HEK293 (cell line): ENCODE results near the gene JAZF1.

Experiments
- CTCF ChIA-PET: fragments of 350-600 bp; formaldehyde crosslinking; extraction: SDS; loops from one replicate; lab custom pipeline; 2021; ENCODE audit warnings: antibody characterized with exemption; lab: Yijun Ruan, JAX
- POLR2A ChIA-PET: fragments of 300-600 bp; formaldehyde crosslinking; extraction: SDS; loops from one replicate; lab custom pipeline; 2020; ENCODE audit warnings: antibody characterized with exemption, inconsistent platforms; lab: Yijun Ruan, JAX
- H3K27ac ChIP-seq: fragments of 200-500 bp; sonication (Bioruptor generic); 2 replicates; pipeline ENCODE4 v1.5.1; 2014; ENCODE audit warnings: low read depth, low read length, control low read depth, inconsistent platforms; ENCODE audit errors: extremely low read depth
- H3K36me3 ChIP-seq, 2 experiments: fragments of 200-500 bp in 1 of 2; sonication (Bioruptor generic) in 1 of 2; 1 replicate in 1 of 2; 2 replicates in 1 of 2; pipeline ENCODE4 v1.5.1; 2014 to 2017; ENCODE audit warnings: inconsistent platforms in 2 of 2, low read length in 2 of 2; ENCODE audit not compliant: control insufficient read depth in 2 of 2, insufficient read depth in 1 of 2
- H3K4me1 ChIP-seq: fragments of 200-500 bp; sonication (Bioruptor generic); 2 replicates; pipeline ENCODE4 v1.5.1; 2014; ENCODE audit warnings: mild to moderate bottlenecking, low read length, inconsistent platforms; ENCODE audit not compliant: control insufficient read depth, insufficient read depth
- H3K4me3 ChIP-seq: 2 replicates; pipeline ENCODE4 v1.5.1; 2011; ENCODE audit warnings: low read depth, mild to moderate bottlenecking, control low read depth, low read length, moderate library complexity
- H3K9me3 ChIP-seq: fragments of 200-500 bp; sonication (Bioruptor generic); 2 replicates; pipeline ENCODE4 v1.5.1; 2014; ENCODE audit warnings: low read depth, low read length, inconsistent platforms; ENCODE audit not compliant: control insufficient read depth, insufficient read depth
- GFI1B ChIP-seq: fragments of 450-650 bp; formaldehyde crosslinking; IDR thresholded peaks from 2 replicates; pipeline ENCODE4 v1.5.1; 2016; ENCODE audit warnings: missing biosample characterization, missing genetic modification characterization
- HOXC10 ChIP-seq: sonication (generic); formaldehyde crosslinking; IDR thresholded peaks from 2 replicates; pipeline ENCODE4 v1.8.1; 2023; ENCODE audit warnings: mild to moderate bottlenecking, missing genetic modification reagents
- KLF9 ChIP-seq: fragments of 450-650 bp; formaldehyde crosslinking; IDR thresholded peaks from 2 replicates; pipeline ENCODE4 v1.5.1; 2016; ENCODE audit warnings: missing biosample characterization, missing genetic modification characterization, low read depth
- PRDM10 ChIP-seq: fragments of 450-650 bp; formaldehyde crosslinking; IDR thresholded peaks from 2 replicates; pipeline ENCODE4 v1.5.1; 2016; ENCODE audit warnings: missing biosample characterization, missing genetic modification characterization
- SETDB1 ChIP-seq: IDR thresholded peaks from one replicate; pipeline ENCODE4 v1.6.1; 2017; ENCODE audit warnings: mild to moderate bottlenecking, low read length, moderate library complexity, mixed read lengths; ENCODE audit not compliant: insufficient read length
- WT1 ChIP-seq: fragments of 450-650 bp; formaldehyde crosslinking; IDR thresholded peaks from 2 replicates; pipeline ENCODE4 v1.5.1; 2016; ENCODE audit warnings: missing biosample characterization, missing genetic modification characterization
- ZBTB10 ChIP-seq: fragments of 450-650 bp; formaldehyde crosslinking; IDR thresholded peaks from 2 replicates; pipeline ENCODE4 v1.5.1; 2016; ENCODE audit warnings: missing biosample characterization, missing genetic modification characterization
- ZBTB6 ChIP-seq: fragments of 450-650 bp; formaldehyde crosslinking; IDR thresholded peaks from 2 replicates; pipeline ENCODE4 v1.5.1; 2017; ENCODE audit warnings: missing biosample characterization, missing genetic modification characterization
- ZEB2 ChIP-seq: fragments of 450-650 bp; formaldehyde crosslinking; IDR thresholded peaks from 2 replicates; pipeline ENCODE4 v1.5.1; 2016; ENCODE audit warnings: missing biosample characterization, missing genetic modification characterization
- ZFP3 ChIP-seq: fragments of 450-650 bp; formaldehyde crosslinking; IDR thresholded peaks from 2 replicates; pipeline ENCODE4 v1.5.1; 2016; ENCODE audit warnings: low read depth, missing biosample characterization, missing genetic modification characterization
- ZIC2 ChIP-seq: fragments of 450-650 bp; formaldehyde crosslinking; IDR thresholded peaks from 2 replicates; pipeline ENCODE4 v1.5.1; 2016; ENCODE audit warnings: missing biosample characterization, missing genetic modification characterization
- ZNF138 ChIP-seq: fragments of 450-650 bp; formaldehyde crosslinking; IDR thresholded peaks from 2 replicates; pipeline ENCODE4 v1.5.1; 2016; ENCODE audit warnings: missing biosample characterization, missing genetic modification characterization, borderline replicate concordance
- ZNF214 ChIP-seq: fragments of 450-650 bp; formaldehyde crosslinking; IDR thresholded peaks from 2 replicates; pipeline ENCODE4 v1.5.1; 2017; ENCODE audit warnings: missing biosample characterization, mild to moderate bottlenecking, missing genetic modification characterization, borderline replicate concordance
- ZNF354C ChIP-seq: fragments of 450-650 bp; formaldehyde crosslinking; IDR thresholded peaks from 2 replicates; pipeline ENCODE4 v1.5.1; 2016; ENCODE audit warnings: missing biosample characterization, missing genetic modification characterization, low read depth, borderline replicate concordance
- ZNF585B ChIP-seq: fragments of 450-650 bp; formaldehyde crosslinking; IDR thresholded peaks from 2 replicates; pipeline ENCODE4 v1.5.1; 2016; ENCODE audit warnings: missing biosample characterization, missing genetic modification characterization
- ZNF596 ChIP-seq: fragments of 450-650 bp; IDR thresholded peaks from 2 replicates; pipeline ENCODE4 v1.5.0; 2018; ENCODE audit warnings: missing biosample characterization, mild to moderate bottlenecking, missing genetic modification characterization, moderate library complexity
- ZNF629 ChIP-seq: fragments of 450-650 bp; formaldehyde crosslinking; IDR thresholded peaks from 2 replicates; pipeline ENCODE4 v1.5.1; 2017; ENCODE audit warnings: missing biosample characterization, missing genetic modification characterization
- ZNF830 ChIP-seq: fragments of 450-650 bp; IDR thresholded peaks from 2 replicates; pipeline ENCODE4 v1.5.0; 2018; ENCODE audit warnings: missing biosample characterization, missing genetic modification characterization, low read depth, mild to moderate bottlenecking, moderate library complexity
- TF ChIP-seq, protein P1 (sequence below): fragments of 450-650 bp; formaldehyde crosslinking; IDR thresholded peaks from 2 replicates; pipeline ENCODE4; 2016; ENCODE audit warnings: missing biosample characterization, missing genetic modification characterization
- TF ChIP-seq, protein P2 (sequence below): fragments of 450-650 bp; formaldehyde crosslinking; optimal IDR thresholded peaks from 2 replicates; pipeline ENCODE3; 2016; ENCODE audit warnings: missing biosample characterization, mild to moderate bottlenecking, missing genetic modification characterization
- TF ChIP-seq, protein P3 (sequence below): fragments of 450-650 bp; formaldehyde crosslinking; IDR thresholded peaks from 2 replicates; pipeline ENCODE4 v1.5.1; 2016; ENCODE audit warnings: missing biosample characterization, missing genetic modification characterization
- TF ChIP-seq, protein P4 (sequence below): fragments of 450-650 bp; formaldehyde crosslinking; IDR thresholded peaks from 2 replicates; pipeline ENCODE4 v1.5.1; 2017; ENCODE audit warnings: missing biosample characterization, mild to moderate bottlenecking, missing genetic modification characterization, moderate library complexity

Gene JAZF1

DNA sequence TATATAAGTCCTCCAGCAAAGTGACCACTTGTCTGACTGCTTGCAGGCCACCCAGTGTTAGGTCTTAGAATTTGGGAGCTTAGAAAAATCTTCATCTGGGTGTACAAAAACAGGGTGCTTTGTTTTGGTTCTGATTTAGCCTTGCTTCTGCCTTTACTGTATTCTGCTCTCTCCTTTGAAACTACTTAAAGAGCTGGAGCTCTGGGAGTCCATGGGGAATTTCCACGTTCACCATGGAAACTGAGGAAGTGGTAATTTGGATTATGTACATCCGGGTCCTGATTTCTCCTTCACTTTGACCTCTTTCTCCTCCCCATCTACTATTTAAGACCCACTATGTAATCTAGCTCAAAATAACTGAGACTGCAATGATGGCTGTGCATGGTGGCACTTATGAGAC lies 103.0 kb downstream of the JAZF1 start:
- ChIA-PET POLR2A (no interaction called here), CTCF (interaction anchor here (0.6 to 5.4 kb wide), 30 partner anchors 9 to 1071 kb away, joined by 3 to 82 read pairs (median 4); partner anchors contain the start of gene TRIL)
- Histone ChIP-seq H3K4me3 (no peak overlapping the region), H3K36me3 (no peaks in the 10 kb centered on the region), H3K27ac (no peak overlapping the region), H3K9me3 (no peaks in the 10 kb centered on the region), H3K4me1 (peaks cover 7% of the 10 kb centered on the region; the same call in 1 of the 2 replicates)
- TF ChIP-seq, protein P1, sequence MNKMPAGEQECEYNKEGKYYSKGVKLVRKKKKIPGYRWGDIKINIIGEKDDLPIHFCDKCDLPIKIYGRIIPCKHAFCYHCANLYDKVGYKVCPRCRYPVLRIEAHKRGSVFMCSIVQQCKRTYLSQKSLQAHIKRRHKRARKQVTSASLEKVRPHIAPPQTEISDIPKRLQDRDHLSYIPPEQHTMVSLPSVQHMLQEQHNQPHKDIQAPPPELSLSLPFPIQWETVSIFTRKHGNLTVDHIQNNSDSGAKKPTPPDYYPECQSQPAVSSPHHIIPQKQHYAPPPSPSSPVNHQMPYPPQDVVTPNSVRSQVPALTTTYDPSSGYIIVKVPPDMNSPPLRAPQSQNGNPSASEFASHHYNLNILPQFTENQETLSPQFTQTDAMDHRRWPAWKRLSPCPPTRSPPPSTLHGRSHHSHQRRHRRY: no peak
- TF ChIP-seq ZIC2 (tag by site-specific recombination) (no peak), ZFP3 (tag by site-specific recombination) (no peak), ZBTB10 (tag by site-specific recombination) (no peak), ZNF354C (tag by site-specific recombination) (no peak), HOXC10 (CRISPR knock-in tag) (no peak), SETDB1 (no peak), ZNF596 (no peak), ZNF830 (no peak), ZBTB6 (no peak), ZEB2 (tag by site-specific recombination) (no peak), KLF9 (tag by site-specific recombination) (no peak)
- TF ChIP-seq, protein P2, sequence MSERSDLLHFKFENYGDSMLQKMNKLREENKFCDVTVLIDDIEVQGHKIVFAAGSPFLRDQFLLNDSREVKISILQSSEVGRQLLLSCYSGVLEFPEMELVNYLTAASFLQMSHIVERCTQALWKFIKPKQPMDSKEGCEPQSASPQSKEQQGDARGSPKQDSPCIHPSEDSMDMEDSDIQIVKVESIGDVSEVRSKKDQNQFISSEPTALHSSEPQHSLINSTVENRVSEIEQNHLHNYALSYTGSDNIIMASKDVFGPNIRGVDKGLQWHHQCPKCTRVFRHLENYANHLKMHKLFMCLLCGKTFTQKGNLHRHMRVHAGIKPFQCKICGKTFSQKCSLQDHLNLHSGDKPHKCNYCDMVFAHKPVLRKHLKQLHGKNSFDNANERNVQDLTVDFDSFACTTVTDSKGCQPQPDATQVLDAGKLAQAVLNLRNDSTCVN: no peak
- TF ChIP-seq, protein P3, sequence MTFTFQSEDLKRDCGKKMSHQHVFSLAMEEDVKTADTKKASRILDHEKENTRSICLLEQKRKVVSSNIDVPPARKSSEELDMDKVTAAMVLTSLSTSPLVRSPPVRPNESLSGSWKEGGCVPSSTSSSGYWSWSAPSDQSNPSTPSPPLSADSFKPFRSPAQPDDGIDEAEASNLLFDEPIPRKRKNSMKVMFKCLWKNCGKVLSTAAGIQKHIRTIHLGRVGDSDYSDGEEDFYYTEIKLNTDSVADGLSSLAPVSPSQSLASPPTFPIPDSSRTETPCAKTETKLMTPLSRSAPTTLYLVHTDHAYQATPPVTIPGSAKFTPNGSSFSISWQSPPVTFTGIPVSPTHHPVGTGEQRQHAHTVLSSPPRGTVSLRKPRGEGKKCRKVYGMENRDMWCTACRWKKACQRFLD: no peak

DNA sequence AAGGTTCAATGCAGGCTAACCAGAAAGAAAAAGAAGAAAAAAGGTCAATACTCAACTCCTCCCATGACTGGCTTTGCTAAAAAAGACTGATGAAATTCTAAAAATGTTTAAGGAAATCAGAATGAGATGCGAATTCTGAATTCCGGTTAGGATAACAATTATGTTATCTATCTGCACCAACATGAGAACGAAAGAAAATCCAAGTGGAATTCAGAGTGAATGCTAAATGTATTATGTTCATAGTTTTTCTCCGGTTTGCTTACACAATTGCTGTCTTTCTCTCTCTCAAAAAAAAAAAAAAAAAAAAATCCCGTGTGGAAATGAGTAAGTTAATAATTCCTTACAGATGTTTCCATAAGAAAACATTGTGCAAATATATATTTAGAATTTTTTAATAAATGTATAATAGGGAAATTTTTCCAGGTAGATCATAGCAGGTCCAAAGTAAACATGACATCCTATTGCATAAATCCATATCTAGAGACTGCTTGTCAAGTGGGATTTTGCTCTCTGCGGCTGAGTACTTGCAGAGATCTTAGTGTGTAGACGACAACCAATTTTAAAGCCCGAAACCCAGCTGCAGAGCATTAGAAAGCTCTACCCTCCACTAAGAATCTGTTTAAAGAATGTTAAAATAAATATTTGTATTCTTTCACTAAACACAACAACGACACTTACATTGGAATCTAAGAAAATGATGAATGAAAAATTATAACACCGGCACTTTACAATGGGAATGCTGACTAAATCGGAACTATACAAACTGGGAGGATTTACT lies 104.0 kb downstream of the JAZF1 start:
- ChIA-PET CTCF (interaction anchor here (0.6 to 5.4 kb wide), 16 partner anchors 8 to 926 kb away, joined by 3 to 82 read pairs (median 7); no protein-coding TSS in a partner anchor), POLR2A (no interaction called here)
- H3K4me1 ChIP-seq: peaks cover 7% of the 10 kb centered on the region; the same call in 1 of the 2 replicates
- no peak overlapping the region for H3K27ac ChIP-seq
- no peaks in the 10 kb centered on the region for H3K9me3 ChIP-seq
- no peaks in the 10 kb centered on the region for H3K36me3 ChIP-seq
- H3K4me3 ChIP-seq: no peak overlapping the region
- TF ChIP-seq ZNF629 (tag by site-specific recombination): no peak
- no peak for TF ChIP-seq ZNF214
- TF ChIP-seq WT1 (tag by site-specific recombination): no peak
- TF ChIP-seq, protein P4, sequence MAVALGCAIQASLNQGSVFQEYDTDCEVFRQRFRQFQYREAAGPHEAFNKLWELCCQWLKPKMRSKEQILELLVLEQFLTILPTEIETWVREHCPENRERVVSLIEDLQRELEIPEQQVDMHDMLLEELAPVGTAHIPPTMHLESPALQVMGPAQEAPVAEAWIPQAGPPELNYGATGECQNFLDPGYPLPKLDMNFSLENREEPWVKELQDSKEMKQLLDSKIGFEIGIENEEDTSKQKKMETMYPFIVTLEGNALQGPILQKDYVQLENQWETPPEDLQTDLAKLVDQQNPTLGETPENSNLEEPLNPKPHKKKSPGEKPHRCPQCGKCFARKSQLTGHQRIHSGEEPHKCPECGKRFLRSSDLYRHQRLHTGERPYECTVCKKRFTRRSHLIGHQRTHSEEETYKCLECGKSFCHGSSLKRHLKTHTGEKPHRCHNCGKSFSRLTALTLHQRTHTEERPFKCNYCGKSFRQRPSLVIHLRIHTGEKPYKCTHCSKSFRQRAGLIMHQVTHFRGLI (tag by site-specific recombination): no peak
- no peak for TF ChIP-seq ZNF138 (tag by site-specific recombination)
- no peak for TF ChIP-seq GFI1B (tag by site-specific recombination)
- TF ChIP-seq ZNF585B (tag by site-specific recombination): no peak
- TF ChIP-seq PRDM10: no peak
